Activated naive CD8-positive, alpha-beta T cell treated with anti-CD3 and anti-CD28 coated beads, Interleukin-2, amount 10 ng/mL, durations not matched to agents 7 days and 5 days (primary cell): ENCODE results near the gene CWF19L1. TPM values are rescaled to one million over a fixed set of nuclear protein-coding genes. Genes with fewer than 3 reads are reported as not detected.
"Not testable (repeated sequence)": the region's sequence is repeated elsewhere in the genome, so short reads cannot be mapped to it uniquely, and the experiment has no call there.

ENCODE experiments used
- ATAC-seq: fragments of 150-1000 bp; cut with Tn5 transposase; one replicate; pipeline ENCODE4 v1.10.0; 2021; ENCODE audit warnings: low read depth, moderate library complexity
- POLR2A ChIA-PET: fragments of 350-600 bp; sonication (Branson Sonifier 250); formaldehyde crosslinking; loops from one replicate; lab custom pipeline; 2021; ENCODE audit warnings: antibody characterized with exemption; lab: Charles Lee
- DNase-seq: peaks from one replicate; pipeline ENCODE4 v3.0.0; 2021
- H3K27ac Mint-ChIP-seq: one replicate; pipeline ENCODE4 v1.8.0; 2022; ENCODE audit warnings: mild to moderate bottlenecking, mixed read lengths
- H3K27me3 Mint-ChIP-seq: one replicate; pipeline ENCODE4 v1.8.0; 2022; ENCODE audit warnings: mild to moderate bottlenecking, moderate library complexity, mixed read lengths
- H3K36me3 Mint-ChIP-seq: one replicate; pipeline ENCODE4 v1.8.0; 2021; ENCODE audit warnings: mild to moderate bottlenecking, mixed read lengths
- H3K4me1 Mint-ChIP-seq: one replicate; pipeline ENCODE4 v1.8.0; 2021; ENCODE audit warnings: mixed read lengths
- H3K4me3 Mint-ChIP-seq: one replicate; pipeline ENCODE4 v1.8.0; 2022; ENCODE audit warnings: mild to moderate bottlenecking, moderate library complexity, mixed read lengths
- H3K9me3 Mint-ChIP-seq: one replicate; pipeline ENCODE4 v1.8.0; 2021; ENCODE audit warnings: mixed read lengths
- total RNA-seq, 2 experiments: library from RNA; stranded (reverse); gene quantifications; one replicate each; pipeline ENCODE4 v1.2.3, GENCODE V29; 2021

The CWF19L1 gene
- total RNA-seq, result 10 to 100 TPM; 39.0 to 39.7 TPM

DNA sequence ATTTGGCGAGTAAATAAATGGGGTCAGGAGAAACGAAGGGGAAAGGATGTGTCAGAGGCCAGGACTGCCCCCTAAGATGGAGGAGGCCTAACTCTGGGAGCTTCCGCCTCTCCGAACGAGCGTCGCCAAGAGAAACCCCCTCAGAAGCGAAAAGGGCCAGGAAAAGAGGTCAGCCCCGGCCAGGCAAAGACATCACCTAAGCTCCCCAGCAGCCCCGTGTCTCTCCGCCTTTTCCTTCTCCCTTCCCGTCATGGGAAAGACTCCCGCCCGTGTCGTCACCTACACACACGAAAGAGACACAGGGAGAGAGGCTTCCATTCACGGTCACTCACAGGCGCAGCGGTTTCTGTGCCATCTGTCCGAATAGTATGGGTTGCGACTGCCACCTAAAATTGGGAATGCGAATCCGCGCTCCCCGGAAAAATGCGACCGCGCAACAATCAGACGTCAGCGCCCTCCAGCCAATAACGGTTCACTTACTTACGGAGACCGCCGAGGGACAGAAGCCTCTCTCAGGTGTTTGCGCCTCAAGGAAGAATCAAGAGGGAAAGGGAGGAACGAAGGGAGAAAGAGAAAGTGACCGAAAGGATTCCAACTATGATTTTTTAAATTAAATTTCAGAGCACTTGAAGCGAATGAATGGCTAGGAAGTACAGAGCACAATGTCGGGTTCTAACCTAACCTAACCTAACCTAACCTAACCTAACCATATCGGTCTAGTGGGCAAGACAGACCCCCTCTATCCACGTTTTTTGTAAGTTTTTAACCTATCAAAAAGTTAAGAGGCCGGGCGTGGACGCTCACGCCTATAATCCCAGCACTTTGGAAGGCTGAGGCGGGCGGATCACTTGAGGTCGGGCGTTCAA lies at the start of gene CWF19L1:
TSS of gene CWF19L1 (minus strand) at position 400 of the 866 bp plus-strand sequence. CDS start at position 355, 45 bp downstream.
- Mint-ChIP-seq H3K9me3 (no peaks in the 10 kb centered on the region), H3K27ac (peak within 1 kb of the TSS; percentile 99), H3K4me1 (peaks cover 10% of the 10 kb centered on the region), H3K4me3 (peak within 1 kb of the TSS; percentile 91), H3K36me3 (peaks cover 3% of the 10 kb centered on the region), H3K27me3 (no peaks in the 10 kb centered on the region)
- ATAC-seq (peak; percentile 89), DNase-seq (peak; percentile 77)
- POLR2A ChIA-PET, result interaction anchor here (0.6 to 1.1 kb wide), 3 partner anchors 18 to 97 kb away, joined by 4 to 5 read pairs (median 4); no protein-coding TSS in a partner anchor

DNA sequence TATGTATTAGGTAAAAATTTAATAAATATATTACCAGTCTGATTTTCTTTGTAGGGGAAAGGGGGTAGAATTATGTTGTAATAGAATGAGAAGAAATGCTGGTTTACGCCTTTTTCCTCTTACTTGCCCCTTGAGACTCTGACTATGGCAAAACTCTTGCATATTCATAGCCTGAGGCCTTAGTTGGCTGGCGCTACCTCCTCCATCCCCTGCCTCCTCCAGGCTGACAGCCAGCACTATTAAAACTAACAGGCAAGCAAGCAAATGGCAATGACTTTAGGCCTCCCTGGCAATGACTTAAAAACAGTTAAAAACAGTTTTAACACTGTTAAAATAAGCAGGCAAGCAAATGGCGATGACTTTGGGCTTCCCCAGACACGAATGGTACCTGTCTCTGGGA lies 48.2 kb upstream of the CWF19L1 start:
- no peak for DNase-seq
- Mint-ChIP-seq H3K36me3 (no peaks in the 10 kb centered on the region), H3K27ac (no peak overlapping the region), H3K27me3 (peaks cover 59% of the 10 kb centered on the region), H3K4me1 (peaks cover 1% of the 10 kb centered on the region), H3K9me3 (no peaks in the 10 kb centered on the region), H3K4me3 (no peak overlapping the region)
- ATAC-seq, result no peak
- POLR2A ChIA-PET, result no interaction called here

DNA sequence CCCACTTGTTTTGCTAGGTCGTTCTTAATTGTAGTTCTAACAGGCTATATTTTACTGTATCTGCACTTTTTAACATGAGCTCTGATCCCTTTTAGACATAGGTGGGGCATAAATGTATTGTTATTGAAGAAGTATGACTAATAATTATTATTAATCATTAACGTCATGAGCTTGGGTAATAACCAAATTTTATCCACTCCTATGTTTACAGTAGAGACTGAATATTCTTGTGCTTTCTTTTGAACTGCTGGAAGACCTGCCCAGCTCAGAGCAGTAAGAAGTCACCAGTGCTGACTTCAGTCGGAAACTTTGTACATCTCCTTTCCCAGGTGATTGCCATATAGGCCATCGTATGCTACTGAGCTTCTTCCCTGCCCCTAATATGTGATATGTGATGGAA lies 43.9 kb upstream of the CWF19L1 start:
- Mint-ChIP-seq H3K36me3 (no peaks in the 10 kb centered on the region), H3K9me3 (no peaks in the 10 kb centered on the region), H3K4me3 (no peak overlapping the region), H3K4me1 (peaks cover 1% of the 10 kb centered on the region), H3K27ac (no peak overlapping the region), H3K27me3 (peaks cover 63% of the 10 kb centered on the region)
- DNase-seq (no peak), ATAC-seq (no peak)
- POLR2A ChIA-PET, result no interaction called here

DNA sequence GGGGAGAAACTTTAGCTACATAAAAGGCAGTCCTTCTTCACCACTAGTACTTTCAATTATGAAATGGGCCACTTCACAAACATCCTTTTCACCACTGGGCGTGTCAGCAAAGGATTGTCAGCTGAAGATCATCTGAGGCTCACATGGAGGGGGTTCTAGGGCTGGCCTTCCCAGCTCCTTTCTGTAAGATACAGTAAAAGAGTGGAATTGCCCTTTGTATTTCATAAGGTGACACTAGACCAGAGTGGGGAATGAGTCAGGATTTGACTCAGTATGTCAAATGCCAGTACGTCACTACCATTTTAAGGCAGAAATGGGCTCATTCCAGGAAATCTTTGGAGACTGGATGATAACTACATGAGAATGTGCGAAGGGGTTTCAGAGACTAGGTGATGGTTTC lies 40.2 kb upstream of the CWF19L1 start:
- H3K9me3 Mint-ChIP-seq, result no peaks in the 10 kb centered on the region
- no peak for DNase-seq
- H3K36me3 Mint-ChIP-seq, result no peaks in the 10 kb centered on the region
- POLR2A ChIA-PET, result no interaction called here
- no peak overlapping the region for H3K4me3 Mint-ChIP-seq
- no peak overlapping the region for H3K27ac Mint-ChIP-seq
- H3K27me3 Mint-ChIP-seq, result peaks cover 66% of the 10 kb centered on the region
- no peak for ATAC-seq
- H3K4me1 Mint-ChIP-seq, result no peaks in the 10 kb centered on the region

DNA sequence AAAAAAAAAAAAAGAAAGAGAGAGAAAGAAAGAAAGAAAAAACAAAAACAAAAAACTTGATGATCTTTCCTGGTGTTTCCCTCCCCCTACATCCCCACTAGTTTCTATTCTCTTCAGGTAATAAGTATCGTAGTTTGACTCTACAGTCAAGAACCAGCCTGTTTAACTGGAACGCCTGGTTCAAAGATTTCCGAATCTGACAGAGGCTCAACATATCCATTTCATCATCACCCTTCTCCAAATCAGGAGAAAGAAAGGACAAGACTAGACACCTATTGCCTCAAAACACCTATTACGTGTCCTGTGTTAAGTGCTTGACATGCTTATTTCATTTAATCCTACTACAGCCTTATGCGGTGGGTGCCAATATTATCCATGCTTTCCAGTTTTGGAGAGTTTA lies 39.4 kb upstream of the CWF19L1 start:
- H3K27ac Mint-ChIP-seq, result no peak overlapping the region
- H3K27me3 Mint-ChIP-seq, result peaks cover 64% of the 10 kb centered on the region
- H3K36me3 Mint-ChIP-seq, result no peaks in the 10 kb centered on the region
- H3K9me3 Mint-ChIP-seq, result no peaks in the 10 kb centered on the region
- ATAC-seq (no peak), DNase-seq (no peak)
- H3K4me1 Mint-ChIP-seq, result no peaks in the 10 kb centered on the region
- POLR2A ChIA-PET, result no interaction called here
- no peak overlapping the region for H3K4me3 Mint-ChIP-seq

DNA sequence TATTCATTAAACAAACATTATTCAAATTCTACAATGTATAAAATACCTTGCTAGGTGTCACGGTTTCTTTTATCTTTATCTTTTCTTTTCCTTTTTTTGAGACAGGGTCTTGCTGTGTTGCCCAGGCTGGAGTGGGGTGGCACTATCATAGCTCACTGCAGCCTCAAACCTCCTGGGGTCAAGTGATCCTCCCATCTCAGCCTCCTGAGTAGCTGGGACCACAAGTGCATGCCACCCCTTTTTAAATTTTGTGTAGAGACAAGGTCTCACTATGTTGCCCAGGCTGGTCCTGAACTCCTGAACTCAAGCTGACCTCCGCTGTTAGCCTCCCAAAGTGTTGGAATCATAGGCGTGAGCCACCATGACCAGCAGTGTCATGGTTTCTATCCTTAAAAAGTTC lies 37.0 kb upstream of the CWF19L1 start:
- ATAC-seq, result no peak
- POLR2A ChIA-PET, result no interaction called here
- no peaks in the 10 kb centered on the region for H3K36me3 Mint-ChIP-seq

DNA sequence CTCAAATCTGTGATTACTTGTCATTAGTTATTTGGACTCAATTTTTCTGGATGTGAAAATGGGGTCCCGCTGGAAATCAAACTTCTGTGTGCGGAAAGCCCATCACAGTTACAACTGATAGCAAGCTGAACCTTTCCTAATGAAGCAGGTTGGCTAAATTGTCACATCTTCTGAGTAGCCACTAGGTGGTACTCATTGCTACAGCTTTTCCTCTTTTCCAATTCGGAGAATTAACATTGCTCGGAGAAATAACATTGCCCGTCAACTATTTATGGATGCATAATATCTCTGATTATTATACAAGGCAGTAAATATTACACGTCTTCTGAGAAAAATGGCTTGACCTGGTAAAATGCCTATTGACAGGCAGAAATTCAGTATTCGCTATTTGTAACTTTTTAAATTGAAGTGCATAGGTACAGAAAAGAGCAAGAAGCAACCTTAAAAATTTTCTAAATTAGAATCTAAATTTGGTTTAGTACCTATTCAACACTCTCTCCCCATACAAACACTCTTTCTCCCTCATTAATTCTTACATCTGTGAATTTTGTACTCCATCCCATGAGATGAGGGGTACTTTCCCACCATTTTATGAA lies 36.4 kb upstream of the CWF19L1 start:
- Mint-ChIP-seq H3K36me3 (no peaks in the 10 kb centered on the region), H3K9me3 (no peaks in the 10 kb centered on the region), H3K27me3 (peaks cover 71% of the 10 kb centered on the region), H3K4me1 (no peaks in the 10 kb centered on the region), H3K27ac (no peak overlapping the region), H3K4me3 (no peak overlapping the region)
- no peak for ATAC-seq
- DNase-seq, result no peak
- POLR2A ChIA-PET, result interaction anchor here (0.7 kb wide), 1 partner anchor 17 kb away, joined by 3 read pairs; the partner anchor contains the start of gene BLOC1S2

More for the DNA sequence above, 37.0 kb upstream of the CWF19L1 start:
- Mint-ChIP-seq H3K4me1 (no peaks in the 10 kb centered on the region), H3K27ac (no peak overlapping the region), H3K9me3 (no peaks in the 10 kb centered on the region), H3K4me3 (no peak overlapping the region), H3K27me3 (peaks cover 70% of the 10 kb centered on the region)
- DNase-seq, result no peak

DNA sequence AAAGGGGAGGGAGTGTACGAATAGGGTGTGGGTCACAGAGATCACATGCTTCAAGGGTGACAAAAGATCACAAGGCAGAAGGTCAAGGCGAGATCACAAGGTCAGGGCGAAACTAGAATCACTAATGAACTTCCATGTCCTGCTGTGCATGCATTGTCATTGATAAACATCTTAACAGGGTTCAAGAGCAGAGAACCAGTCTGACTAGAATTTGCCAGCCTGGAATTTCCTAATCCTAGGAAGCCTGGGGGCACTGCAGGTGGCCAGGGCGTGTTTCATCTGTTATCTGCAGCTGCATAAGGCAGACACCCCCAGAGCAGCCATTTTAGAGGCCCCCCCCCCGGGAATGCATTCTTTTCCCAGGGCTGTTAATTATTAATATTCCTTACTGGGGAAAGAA lies 33.7 kb upstream of the CWF19L1 start:
- H3K27ac Mint-ChIP-seq, H3K4me1 Mint-ChIP-seq, ATAC-seq, H3K36me3 Mint-ChIP-seq, H3K4me3 Mint-ChIP-seq, POLR2A ChIA-PET, H3K9me3 Mint-ChIP-seq, DNase-seq: not testable (repeated sequence)
- H3K27me3 Mint-ChIP-seq, result peaks cover 61% of the 10 kb centered on the region

DNA sequence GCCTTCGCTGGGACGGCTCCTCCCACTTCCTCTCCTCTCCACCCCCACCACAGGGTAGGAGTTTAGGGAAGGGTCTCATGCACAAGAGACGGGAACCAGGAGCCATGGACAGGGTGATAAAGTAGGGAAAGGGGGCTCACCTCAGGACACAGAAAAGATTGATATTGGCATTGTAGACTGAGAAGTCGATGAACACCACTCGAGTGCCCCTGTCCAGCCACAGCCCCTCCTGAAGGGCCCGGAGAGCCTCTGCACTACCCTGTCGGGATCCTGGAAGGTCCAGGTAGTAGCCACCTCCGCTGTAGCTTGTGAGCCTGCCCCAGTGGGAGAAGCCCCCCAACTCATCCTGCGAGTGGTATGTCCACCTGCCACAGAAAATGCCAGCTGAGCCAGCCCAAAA lies 29.8 kb upstream of the CWF19L1 start:
- POLR2A ChIA-PET, result no interaction called here
- Mint-ChIP-seq H3K4me1 (no peaks in the 10 kb centered on the region), H3K36me3 (no peaks in the 10 kb centered on the region), H3K27me3 (peaks cover 45% of the 10 kb centered on the region), H3K4me3 (no peak overlapping the region), H3K27ac (no peak overlapping the region), H3K9me3 (no peaks in the 10 kb centered on the region)
- ATAC-seq (no peak), DNase-seq (no peak)

DNA sequence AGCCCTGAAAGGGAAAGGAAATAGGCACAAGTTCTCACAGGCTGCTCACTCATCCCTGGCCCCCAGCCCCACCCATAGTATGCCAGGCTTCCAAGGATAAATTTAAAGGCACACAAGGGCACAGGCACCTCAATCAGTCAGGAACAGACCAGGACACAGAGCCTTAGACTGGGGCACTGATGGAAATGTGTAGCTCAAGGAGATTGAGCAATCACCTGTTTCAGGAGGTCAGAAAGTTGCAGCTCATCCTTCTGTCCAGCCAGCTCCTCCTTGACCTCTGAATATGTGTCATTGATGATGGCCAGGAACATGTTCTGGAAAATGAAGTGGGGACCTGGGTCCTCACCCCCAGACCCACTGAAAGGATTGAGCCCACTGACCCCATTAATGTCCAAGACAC lies 25.6 kb upstream of the CWF19L1 start:
- peaks cover 28% of the 10 kb centered on the region for H3K27me3 Mint-ChIP-seq
- DNase-seq (no peak), ATAC-seq (no peak)
- POLR2A ChIA-PET, result no interaction called here
- H3K27ac Mint-ChIP-seq, result no peak overlapping the region
- no peaks in the 10 kb centered on the region for H3K9me3 Mint-ChIP-seq
- H3K36me3 Mint-ChIP-seq, result no peaks in the 10 kb centered on the region
- no peak overlapping the region for H3K4me3 Mint-ChIP-seq
- no peaks in the 10 kb centered on the region for H3K4me1 Mint-ChIP-seq

DNA sequence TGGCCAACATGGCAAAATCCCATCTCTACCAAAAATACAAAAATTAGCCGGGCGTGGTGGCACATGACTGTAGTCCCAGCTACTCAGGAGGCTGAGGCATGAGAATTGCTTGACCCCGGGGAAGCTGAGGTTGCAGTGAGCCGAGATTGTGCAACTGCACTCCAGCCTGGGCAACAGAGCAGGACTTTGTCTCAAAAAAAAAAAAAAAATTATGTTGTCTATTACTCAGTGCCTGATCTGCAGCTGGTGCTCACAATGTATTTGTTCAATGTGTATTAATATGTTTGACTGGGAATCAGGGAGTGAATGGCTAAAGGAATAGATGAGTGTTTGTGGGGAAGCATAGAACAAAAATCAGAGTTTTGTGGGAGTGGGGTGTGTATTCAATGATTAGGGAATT lies 24.9 kb upstream of the CWF19L1 start:
- H3K9me3 Mint-ChIP-seq, DNase-seq, H3K4me1 Mint-ChIP-seq, ATAC-seq, POLR2A ChIA-PET, H3K27ac Mint-ChIP-seq, H3K36me3 Mint-ChIP-seq, H3K4me3 Mint-ChIP-seq: not testable (repeated sequence)
- H3K27me3 Mint-ChIP-seq, result peaks cover 25% of the 10 kb centered on the region

DNA sequence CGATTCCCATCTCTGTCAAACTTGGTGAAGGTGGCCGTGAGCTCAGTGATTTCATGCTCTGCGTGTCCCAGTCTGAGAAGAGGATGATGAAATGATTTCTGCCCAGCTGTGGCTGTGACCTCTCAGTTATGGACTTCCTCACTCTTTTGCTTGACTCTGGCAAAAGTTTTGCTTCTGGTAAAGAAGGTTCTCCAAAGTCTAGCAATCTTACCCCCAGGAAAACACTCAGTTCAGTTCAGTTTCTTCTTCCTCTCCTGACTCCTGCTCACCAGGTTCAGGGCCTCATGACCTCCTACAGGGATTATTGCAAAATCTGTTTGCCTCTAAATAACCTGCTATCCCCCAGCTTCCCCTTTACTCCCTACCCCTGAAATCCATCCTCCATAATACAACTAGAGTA lies 23.9 kb upstream of the CWF19L1 start:
- Mint-ChIP-seq H3K27me3 (peaks cover 23% of the 10 kb centered on the region), H3K4me3 (no peak overlapping the region), H3K36me3 (no peaks in the 10 kb centered on the region), H3K4me1 (peaks cover 5% of the 10 kb centered on the region), H3K9me3 (no peaks in the 10 kb centered on the region), H3K27ac (no peak overlapping the region)
- DNase-seq (no peak), ATAC-seq (no peak)
- POLR2A ChIA-PET, result no interaction called here

DNA sequence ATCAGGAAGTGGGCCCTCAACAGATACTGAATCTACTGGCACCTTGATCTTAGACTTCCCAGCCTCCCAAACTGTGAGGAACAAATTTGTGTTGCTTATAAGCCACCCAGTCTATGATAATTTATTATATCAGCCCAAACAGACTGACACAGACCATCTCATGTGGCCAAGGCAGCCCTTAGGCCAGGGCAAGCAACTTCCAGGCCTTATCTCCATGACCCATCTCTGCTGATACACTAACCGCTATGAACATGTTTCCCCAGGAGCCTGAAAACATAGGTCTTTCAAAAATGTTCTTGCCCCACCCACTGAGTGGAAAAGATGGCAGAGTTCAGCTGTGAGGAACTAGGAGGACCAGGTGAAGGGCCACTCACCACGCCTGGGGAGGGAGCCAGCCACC lies 22.2 kb upstream of the CWF19L1 start:
- H3K27ac Mint-ChIP-seq, result no peak overlapping the region
- H3K4me1 Mint-ChIP-seq, result peaks cover 16% of the 10 kb centered on the region
- no peak for DNase-seq
- H3K27me3 Mint-ChIP-seq, result peaks cover 16% of the 10 kb centered on the region
- H3K36me3 Mint-ChIP-seq, result peaks cover 9% of the 10 kb centered on the region
- POLR2A ChIA-PET, result no interaction called here
- H3K9me3 Mint-ChIP-seq, result no peaks in the 10 kb centered on the region
- no peak for ATAC-seq
- H3K4me3 Mint-ChIP-seq, result no peak overlapping the region

DNA sequence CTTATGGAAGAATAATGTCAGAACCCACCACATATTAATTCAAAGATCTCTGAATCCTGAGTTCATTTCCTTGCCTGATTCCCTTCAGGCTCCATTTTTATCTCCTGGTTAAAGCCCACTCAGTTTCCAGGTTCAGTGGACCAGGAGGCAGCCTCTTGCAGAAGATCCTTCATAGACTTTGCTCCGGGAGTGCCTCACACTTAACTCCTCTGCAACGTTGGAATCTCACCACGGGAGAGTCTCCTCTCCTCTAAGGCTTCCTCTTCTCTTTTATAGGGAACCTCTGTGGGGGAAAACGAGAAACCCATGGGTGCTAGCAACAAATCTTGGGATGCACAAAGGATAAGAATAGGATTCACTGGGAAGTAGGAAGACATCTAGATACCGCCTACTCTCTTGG lies 20.8 kb upstream of the CWF19L1 start:
- no peaks in the 10 kb centered on the region for H3K9me3 Mint-ChIP-seq
- peaks cover 12% of the 10 kb centered on the region for H3K27me3 Mint-ChIP-seq
- no peak overlapping the region for H3K27ac Mint-ChIP-seq
- H3K4me3 Mint-ChIP-seq, result no peak overlapping the region
- peaks cover 9% of the 10 kb centered on the region for H3K36me3 Mint-ChIP-seq
- DNase-seq (no peak), ATAC-seq (no peak)
- peaks cover 16% of the 10 kb centered on the region for H3K4me1 Mint-ChIP-seq
- POLR2A ChIA-PET, result interaction anchor here (0.6 kb wide), 1 partner anchor 7 kb away, joined by 4 read pairs; no protein-coding TSS in a partner anchor
